GM18498 (cell line): ENCODE measurements around the gene WFDC9.
"Not testable (repeated sequence)": the region's sequence is repeated elsewhere in the genome, so short reads cannot be mapped to it uniquely, and the experiment has no call there.

ENCODE experiments used
- ATAC-seq: cut with Tn5 transposase; IDR thresholded peaks from one replicate; pipeline ENCODE4 v1.9.1; 2021; ENCODE audit warnings: mild to moderate bottlenecking, moderate library complexity; ENCODE audit not compliant: unreplicated experiment

The WFDC9 gene

DNA sequence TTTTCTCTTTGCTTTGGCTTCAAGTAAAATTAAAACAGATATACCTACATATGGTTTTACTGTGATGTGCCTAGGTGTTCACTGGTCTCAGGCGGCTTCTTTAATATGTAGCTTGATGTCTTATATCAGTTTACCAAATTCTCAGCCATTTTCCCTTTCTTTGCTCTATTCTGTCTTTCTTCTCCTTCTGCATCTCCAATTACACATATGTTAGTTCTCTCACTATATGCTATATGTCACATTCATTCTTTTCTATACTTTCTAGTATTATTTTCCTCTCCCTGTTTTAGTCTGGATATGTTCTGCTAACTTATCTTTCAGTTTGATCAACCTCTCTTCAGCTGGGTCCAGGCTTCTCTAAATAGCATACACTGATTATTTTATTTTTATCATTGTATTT is 37.6 kb downstream of the WFDC9 start:
- ATAC-seq = no peak

DNA sequence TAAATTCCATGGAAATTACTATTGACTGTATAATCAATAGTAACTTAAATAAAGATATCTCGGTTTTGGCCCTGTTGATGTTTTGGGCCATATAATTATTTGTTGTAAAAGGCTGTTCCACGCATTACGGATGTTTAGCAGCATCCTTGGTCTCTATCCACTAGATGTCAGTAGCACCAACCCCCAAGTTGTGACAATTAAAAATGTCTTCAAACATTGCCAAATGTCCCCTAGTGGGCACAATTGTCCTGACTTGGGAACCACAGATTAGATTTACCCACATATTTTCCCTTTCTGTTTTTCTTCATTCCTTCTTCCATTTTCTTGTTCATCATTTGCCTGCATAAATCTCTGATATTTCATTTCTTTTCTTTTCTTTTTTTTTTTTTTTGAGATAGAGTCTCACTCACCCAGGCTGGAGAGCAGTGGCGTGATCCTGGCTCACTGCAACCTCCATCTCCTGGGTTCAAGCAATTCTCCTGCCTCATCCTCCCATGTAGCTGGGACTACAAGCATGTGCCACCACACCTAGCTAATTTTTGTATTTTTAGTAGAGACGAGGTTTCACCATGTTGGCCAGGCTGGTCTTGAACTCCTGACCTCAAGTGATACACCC is 38.4 kb downstream of the WFDC9 start:
- no peak for ATAC-seq

DNA sequence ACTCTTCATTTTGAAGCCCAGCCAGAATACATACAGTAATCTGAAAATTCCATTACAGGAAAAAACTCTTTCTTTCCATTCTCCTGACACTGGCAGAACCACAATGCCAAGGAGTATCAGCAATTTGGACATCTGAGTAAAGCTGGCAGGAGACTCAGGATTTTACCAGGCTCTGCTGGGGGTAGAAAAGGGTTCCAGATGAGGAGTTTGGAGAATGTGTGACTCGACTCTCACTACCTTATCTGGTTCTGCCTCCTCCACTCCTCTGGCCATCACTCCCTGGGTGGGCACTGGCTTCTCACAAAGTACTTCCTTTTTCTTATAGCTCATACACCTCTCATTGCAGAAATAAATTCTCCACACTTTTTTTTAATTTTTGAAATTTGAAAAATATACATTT is 41.4 kb downstream of the WFDC9 start:
- ATAC-seq = no peak

DNA sequence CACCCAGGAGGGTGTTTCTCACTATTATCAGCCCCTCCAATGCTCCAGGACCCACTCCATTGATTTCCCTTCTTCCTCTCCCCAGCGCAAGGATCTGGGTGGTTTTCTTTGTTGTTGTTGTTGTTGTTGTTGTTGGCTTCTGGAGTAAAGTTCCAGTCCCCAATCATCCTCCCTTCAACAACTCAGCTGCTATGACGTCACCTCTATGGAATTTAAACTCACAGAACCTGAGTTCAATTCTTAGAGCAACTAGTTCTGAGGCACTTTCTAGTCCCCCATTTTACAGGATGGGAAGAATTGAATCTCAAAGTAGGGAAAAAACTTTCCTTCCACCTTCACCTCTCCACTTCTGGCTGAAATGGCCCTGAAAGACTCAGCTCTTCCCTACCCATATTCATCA is 42.3 kb downstream of the WFDC9 start:
- ATAC-seq = no peak

DNA sequence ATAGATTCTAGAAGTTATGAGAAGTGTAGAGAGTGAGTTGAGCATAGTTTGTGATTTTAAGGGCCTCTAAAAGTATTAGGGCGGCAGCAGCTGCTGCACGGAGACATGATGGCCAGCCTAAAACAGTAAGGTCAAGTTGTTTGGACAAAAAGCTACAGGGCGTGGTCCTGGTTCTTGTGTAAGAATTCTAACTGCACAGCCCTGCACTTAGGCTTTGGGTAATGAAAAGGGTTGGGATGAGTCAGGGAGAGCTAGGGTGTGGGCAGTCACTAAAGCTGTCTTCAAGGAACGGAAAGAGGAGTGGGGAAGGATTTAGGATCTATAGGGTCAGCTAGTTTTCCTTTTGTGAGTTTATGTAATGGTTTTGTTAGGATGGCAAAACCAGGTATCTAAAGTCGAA is 45.1 kb downstream of the WFDC9 start:
- not testable (repeated sequence) for ATAC-seq

DNA sequence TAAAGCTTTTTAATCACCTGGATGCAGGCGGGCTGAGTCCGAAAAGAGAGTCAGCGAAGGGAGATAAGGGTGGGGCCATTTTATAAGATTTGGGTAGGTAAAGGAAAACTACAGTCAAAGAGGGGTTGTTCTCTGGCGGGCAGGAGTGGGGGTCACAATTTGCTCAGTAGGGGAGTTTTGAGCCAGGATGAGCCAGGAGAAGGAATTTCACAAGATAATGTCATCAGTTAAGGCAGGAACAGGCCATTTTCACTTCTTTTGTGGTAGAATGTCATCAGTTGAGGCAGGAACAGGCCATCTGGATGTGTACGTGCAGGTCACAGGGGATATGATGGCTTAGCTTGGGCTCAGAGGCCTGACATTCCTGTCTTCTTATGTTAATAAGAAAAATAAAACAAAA is 46.8 kb downstream of the WFDC9 start:
- ATAC-seq = not testable (repeated sequence)

DNA sequence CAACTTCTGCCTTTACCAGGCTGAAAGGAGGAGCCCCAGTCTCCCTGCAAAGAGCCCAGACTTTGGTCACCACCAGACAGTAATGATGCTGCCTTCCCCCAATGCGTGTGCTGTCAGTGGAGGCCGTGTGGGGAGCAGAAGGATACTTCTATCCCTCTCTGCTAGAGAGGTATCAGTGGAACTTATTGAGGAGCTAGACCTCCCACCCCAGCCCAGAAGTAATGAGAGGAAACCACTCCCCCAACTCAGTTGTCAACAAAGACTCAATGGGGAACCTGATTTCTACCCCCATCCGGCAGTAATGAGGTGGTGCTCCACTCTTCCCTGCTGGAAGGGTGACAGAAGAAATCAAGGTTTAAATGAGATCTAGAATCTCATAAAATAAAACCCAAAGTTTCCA is 47.6 kb downstream of the WFDC9 start:
- no peak for ATAC-seq

DNA sequence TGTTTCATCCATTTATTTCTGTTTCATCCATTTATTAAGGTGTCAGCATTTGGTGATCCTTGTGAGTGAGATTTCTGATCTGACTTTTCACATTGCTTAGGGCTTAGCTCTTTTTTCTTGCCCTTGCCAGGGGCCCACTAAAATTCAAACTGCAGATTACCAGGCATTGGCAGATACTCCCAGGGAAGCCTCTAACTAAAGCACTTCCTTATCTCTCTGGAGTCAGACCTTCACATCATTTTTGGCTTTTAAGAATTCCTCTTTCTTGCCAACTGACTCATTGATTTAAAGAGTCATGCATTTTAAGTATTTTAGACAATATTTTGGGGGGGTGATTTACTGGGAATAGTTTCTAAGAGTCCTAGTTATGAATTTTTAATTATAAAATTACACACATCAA is 49.4 kb downstream of the WFDC9 start:
- no peak for ATAC-seq

DNA sequence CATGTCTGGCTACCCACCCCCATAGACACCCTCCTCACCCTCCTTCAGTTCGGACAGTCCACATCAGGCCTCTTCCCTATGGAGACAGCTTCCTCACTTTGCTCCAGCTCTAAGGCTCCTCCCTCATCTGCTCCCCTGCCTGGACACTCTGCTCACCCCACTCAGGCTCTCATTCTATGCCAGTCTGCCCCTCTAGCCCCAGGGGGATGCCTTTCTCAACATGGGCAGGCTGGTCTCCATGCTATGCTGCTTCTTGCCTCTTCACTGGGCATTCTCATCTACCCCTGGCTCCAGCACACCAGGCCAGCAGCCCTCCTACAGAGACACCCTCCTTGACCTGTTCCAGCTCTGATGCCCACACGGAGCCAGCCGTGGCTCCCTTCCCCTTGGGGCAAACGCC is 51.9 kb downstream of the WFDC9 start, which contains the start of gene WFDC8:
Gene WFDC8, minus strand, starts transcription at position 101 of the 400 bp plus-strand sequence. Its CDS starts 37 bp downstream, at position 64.
- ATAC-seq = no peak

DNA sequence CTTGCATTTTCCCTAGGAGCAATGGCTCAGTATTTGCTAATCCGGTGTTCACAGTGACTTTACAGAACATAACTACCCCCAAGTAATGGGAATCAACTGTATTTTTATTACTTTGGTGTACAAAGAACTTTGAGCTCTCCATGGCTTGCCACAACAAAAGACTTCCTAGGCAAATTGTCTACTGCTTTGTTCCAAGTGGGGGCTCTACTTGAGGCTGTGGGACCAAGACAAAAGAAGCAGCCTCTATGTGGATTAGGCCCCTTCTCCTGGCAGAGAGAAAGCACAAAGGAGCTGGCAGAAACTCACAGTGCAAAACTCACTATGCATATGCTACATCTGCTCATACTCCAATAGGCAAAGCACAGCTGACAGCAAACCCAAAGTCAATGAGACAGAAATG is 52.9 kb downstream of the WFDC9 start:
- ATAC-seq = no peak

DNA sequence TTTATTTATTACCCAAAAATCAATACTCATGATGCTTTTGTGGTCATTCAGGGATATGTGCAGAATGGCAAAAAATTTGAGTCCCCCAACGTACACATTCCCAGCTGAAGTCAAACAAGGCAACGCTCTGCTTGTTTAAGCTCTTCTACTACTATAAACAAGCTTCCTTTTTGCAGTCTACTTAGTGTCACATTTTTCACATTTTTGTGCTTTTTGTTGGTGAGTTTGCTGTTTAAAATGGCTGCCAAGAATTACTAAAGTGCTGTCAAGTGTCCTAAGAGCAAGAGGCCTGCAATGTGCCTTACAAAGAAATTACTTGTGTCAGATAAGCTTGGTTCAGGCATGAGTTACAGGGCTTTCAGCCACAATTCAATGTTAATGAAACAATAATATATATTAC is 54.1 kb downstream of the WFDC9 start:
- ATAC-seq = no peak

DNA sequence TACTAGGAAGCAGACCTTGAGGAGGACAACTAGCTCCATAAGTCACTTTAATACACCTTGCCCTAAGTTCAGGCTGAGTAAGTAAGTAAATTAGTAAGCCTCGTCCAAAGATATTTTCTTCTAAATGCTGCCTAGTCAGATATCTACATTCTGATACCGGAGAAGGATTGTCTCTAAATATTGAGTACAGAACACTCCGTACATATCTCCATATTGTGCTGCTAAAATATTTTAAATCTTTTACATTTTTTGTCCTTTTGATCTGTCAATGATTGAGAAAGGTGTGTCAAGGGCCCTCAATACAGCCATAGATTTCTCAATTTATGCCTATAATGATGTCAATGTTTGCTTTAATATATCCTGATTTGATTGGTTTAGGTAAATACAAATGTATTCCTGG is 55.2 kb downstream of the WFDC9 start:
- no peak for ATAC-seq

DNA sequence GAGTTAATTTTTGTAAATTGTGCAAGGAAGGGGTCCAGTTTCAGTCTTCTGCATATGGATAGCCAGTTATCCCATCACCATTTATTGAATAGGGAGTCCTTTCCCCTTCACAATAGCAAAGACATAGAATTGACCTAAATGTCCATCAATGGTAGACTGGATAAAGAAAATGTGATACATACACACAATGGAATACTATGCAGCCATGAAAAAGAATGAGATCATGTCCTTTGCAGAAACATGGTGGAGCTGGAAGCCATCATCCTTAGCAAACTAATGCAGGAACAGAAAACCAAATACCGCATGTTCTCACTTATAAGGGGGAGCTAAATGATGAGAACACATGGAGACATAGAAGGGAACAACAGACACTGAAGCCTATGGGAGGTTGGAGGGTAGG is 61.4 kb downstream of the WFDC9 start:
- ATAC-seq = not testable (repeated sequence)

DNA sequence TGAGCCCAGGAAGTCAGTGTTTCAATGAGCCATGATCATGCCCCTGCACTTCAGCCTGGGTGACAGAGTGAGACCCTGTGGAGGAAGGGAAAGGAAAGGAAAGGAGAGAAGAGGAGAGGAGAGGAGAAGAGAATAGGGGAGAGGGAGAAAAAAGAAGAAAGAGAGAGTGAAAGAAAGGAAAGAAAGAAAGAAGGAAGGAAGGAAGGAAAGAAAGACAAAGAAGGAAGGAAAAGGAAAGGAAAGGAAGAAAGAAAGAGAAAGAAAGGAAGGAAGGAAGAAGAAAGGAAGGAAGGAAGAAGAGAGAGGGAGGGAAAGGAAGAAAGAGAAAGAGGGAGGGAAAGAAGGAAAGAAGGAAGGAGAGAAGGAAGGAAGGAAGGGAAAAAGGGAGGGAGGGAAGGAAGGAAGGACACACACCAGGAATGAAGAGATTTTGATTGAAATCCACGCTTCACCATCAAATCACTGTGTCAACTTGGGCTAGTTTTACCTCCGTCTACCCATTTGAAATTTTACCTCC is 66.3 kb downstream of the WFDC9 start:
- ATAC-seq = no peak
